Fibroblast of skin of left biceps (primary cell): ENCODE measurements around the gene RFX3.

Source experiments
- DNase-seq, 2 experiments: peaks; one replicate each; pipeline ENCODE4 v3.0.0-alpha.2; 2013; ENCODE audit warnings: low read depth in 2 of 2

RFX3 gene

DNA sequence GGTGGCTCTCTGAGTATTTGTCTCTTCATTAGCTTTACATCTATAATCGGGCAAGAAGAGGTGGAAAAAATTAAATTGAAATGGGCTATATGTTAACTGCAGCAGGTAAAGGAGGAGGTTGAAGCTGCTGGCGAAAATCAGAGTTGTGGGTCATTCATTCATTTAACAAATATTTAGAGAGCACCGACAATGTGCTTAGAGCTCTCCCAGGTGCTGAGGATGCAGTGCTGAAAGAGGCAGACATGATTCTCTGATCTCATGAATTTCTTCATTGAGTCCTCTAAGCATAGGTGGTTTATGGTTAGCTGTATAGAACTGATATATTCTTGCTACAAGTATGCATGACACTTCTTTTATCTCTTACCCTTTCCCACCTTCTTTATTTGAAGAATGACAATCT is 243.4 kb downstream of the RFX3 start:
- no peak for DNase-seq

DNA sequence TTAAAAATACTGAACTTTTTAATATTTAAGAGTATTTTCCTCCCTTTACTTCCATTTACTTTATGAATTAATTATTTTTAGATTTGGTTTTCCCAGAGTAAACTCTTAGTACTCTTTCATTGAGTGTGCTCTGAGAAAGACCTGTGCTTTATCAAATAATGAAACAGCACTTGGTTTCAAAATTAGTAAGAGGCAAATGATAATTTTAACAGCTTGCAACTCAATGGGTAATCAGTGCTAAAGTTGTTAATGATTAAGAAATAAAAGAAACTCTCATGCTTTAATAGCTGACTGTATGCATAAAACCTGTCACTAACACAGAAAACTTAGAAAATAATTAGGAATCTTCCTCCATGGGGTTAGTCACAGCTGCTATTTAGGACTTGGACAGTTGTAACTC is 244.4 kb downstream of the RFX3 start:
- DNase-seq = no peak

GRCh38 chr9:3277200-3277599 is 248.6 kb downstream of the RFX3 start:
- DNase-seq = no peak

DNA sequence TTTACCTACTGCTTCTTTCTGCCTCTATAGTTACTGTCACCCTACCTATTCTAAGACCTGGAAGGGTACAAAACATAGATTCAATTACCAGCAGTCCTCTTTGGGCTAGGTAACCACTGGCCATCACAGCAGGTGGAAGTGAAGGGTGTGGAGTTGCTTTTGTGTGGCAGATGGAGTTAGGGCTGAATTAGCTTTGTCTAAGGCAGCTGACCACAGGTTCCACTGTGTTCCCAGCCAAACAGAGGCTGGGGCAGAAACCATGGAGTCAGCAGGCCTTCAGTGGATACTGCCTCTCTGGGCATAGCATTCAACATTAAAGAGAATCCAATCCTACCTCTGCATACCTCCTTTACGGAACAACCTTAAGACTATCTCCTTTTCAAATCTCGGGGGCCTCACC is 254.2 kb downstream of the RFX3 start:
- DNase-seq = no peak

GRCh38 chr9:3271157-3271556 is 254.6 kb downstream of the RFX3 start:
- DNase-seq = no peak

- DNase-seq = no peak
Observed at GRCh38 chr9:3268223-3268622, 257.6 kb downstream of the RFX3 start.

DNA sequence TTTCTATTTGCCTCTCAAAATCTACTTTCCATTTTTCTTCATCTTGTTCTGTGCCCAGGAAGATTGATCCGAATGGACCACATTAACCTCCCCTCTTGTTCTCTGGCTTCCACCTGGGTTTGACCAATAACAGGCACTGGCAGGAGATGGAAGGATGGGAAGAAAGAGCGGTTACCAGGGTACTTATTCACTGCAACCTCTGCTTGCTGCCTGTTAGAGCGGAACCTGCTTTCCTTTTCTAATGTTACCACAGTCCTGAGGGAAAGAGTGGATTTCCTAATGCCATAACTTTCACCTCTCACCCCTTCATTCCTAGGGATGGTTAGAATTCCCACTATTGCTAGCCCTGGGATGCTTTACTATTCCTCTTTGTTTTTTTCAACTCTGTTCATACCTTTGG is 262.1 kb downstream of the RFX3 start:
- no peak for DNase-seq

GRCh38 chr9:3262826-3263529 is 262.8 kb downstream of the RFX3 start:
- no peak for DNase-seq

- DNase-seq = no peak
Observed at GRCh38 chr9:3261484-3261883, 264.3 kb downstream of the RFX3 start.

- no peak for DNase-seq
Observed at GRCh38 chr9:3256571-3257330, 269.1 kb downstream of the RFX3 start.

GRCh38 chr9:3251309-3251708 is 274.5 kb downstream of the RFX3 start:
- DNase-seq = no peak

GRCh38 chr9:3250741-3251140 is 275.1 kb downstream of the RFX3 start:
- no peak for DNase-seq

DNA sequence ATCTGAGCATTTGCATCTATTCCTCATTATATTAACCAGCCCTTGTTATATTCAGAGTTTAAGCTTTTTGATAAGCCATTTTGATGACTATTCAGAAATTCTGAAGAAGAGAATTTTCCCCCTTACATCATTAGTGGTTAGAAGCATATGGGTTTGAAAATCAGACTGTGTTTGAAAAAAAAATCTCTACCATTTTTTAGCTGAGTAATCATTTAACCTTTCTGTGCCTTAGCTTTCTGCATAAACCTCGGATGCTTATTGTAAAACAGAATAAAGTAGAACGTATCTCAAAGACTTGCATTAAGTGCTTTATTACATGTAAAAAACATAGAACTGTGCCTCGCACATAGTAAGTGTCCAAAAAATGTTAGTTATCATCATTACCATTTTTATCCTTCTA is 278.6 kb downstream of the RFX3 start:
- DNase-seq = no peak

- DNase-seq = no peak
Observed at GRCh38 chr9:3246241-3246640, 279.6 kb downstream of the RFX3 start.

- no peak for DNase-seq
Observed at GRCh38 chr9:3244963-3245653, 280.7 kb downstream of the RFX3 start.

- DNase-seq = no peak
Observed at GRCh38 chr9:3243683-3244082, 282.1 kb downstream of the RFX3 start.

DNA sequence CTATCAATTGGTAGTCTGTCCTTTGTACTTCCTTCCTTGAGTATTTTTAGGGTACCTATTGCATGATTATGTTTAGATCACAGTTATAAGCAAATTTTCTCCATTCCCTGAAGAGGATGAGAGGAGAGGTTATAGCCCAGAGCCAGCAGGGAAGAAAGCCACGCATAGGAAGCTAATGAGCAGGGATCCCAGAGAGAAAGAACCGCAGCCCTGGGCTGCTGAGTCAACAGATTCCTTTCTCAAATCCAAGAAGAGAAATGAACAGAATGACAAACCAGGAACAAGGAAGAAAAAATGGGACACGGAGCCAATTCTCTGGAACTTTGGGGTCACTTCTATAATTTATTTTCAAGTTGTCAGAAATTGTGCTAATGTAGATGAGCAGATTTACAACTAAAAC is 284.5 kb downstream of the RFX3 start:
- peak in 1 of 2 experiments; percentile 8 for DNase-seq

GRCh38 chr9:3240656-3241268 is 285.0 kb downstream of the RFX3 start:
- peak in 1 of 2 experiments; percentile 15 for DNase-seq

DNA sequence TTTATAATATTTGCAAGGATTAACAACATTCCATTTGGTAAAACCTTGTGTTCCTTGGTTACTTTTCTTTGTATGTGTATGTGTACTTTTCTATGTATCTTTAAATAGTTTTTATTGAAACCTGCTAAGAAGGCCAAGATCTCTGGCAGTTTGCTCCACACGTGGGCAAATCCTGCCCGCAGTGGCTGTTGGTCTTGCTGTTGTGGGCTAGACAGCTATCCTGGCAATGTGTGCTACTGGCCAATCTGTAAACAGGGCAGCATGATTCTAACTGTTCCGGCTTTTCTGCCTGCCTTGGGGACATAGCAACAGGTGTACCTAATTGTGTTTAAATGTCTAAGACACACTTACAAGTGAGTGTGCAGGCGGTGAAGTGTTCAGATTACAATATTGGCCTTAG is 286.6 kb downstream of the RFX3 start:
- DNase-seq = no peak

GRCh38 chr9:3238236-3238635 is 287.6 kb downstream of the RFX3 start:
- DNase-seq = no peak

GRCh38 chr9:3237121-3237520 is 288.7 kb downstream of the RFX3 start:
- DNase-seq = no peak

DNA sequence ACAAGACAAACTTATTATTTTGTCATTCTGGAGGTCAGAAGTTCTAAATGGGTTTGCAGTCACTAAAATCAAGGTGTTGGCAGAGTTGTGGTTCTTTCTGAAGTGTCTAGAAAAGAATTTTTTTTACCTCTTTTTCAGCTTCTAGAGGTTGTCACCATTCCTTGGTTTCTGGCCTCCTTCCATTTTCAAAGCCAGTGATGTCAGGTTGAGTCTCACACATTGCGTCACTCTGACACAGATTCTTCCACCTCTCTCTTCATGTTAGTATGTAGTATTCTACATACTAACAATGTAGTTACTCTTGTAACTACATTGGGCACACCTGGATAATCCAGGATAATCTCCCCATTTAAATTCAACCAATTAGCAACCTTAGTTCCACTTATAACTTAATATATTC is 290.3 kb downstream of the RFX3 start:
- no peak for DNase-seq
